Measurements from ENCODE around the gene ADORA1.

- no peak for TF ChIP-seq POLR2A (IDR thresholded peaks at IDR 0.05; ENCODE audit: low read length)
- no peak for TF ChIP-seq GATA1 (IDR thresholded peaks at IDR 0.05; ENCODE audit: low read depth, low read length)
Observed at GRCh38 chr1:203175237-203175826, 47.8 kb downstream of the ADORA1 start, which contains the start of gene MYBPH.
